ENCODE measurements around the gene VDR.

The VDR gene

DNA sequence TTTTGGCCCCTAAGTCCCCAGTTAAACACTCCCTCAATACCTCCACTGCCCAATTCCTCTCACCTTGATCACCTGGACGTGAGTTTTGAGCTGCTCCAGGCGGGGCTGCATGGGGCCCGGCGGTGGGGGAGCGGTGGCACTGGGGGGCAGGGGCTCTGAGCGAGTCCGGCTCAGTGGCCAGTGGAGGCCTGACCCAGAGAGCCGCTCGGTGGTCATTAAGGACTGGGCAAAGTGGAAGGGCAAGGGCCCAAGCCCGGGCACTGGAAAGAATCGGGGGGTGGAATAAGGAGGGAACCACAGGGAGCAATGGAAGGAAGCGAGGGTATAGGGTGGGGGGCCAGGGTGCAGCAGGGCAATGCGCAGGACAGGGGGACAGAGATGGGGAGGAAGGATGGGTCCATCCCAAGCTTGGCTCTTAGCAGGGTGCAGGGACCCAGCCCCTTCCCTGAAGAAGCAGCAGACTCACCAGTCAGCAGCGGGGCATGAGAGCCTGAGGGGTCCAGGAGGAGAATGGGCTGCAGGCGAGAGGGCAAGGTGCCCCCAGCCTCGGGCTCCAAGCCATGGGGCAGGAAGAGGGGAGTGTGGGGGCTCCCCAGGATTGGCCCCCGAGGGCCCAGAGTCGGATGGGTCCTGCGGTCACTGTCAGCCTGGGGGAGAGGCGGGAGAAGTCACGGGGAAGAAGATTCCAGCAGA is 109.5 kb downstream of the VDR start:
- DNase-seq (ENCODE audit: low spot score), result no peak

DNA sequence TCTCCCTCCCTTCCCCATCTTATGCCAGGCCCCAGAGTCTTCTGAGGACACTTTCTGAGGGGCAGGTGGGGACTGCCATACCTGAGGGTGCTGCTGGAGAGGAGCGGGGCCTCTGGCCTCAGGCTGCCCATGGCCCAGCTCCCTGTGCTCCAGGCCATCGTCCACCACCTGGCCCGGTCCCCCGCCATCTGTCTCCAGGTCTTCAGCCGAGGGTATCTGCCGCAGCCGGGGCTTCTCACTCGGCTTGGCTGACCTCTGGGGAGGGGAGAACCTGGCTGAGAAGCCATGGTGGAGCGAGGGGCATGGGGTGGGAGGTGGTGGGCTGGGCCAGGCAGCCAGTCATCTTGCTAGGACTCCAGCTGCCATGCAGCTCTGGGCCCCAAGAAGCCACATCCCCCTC is 110.1 kb downstream of the VDR start:
- DNase-seq (ENCODE audit: low spot score), result no peak

DNA sequence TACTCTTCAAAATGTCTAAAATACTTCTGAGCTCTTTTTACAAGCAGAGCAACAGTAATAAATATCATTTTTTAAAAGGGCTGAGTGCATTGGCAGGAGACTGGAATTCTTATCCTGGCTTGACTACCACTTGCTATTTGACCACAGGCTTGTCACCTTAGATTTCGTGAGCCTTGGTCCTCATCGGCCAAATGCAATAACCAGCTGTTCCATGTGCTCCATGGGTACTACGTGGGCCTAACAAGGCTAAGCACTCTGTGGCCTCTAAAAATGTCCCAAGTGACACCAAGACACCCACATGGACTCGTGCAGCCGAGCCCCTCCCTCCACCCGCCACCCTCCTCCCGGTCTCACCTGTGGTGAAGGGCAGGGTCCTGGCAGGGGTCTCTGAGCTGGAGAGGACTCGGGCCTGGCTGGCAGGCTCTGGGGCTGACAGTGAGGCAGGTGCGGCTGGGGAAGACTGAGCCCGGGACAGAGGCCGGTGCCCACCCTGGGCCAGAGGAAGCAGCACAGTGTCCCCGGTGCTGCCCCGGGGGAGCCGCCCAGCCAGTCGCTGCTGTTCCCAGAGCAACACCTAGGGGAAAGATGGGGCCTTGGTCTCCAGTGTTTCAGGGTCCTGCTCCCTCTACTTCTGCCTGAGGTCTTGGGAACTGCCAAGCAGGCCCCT is 111.6 kb downstream of the VDR start:
- no peak for DNase-seq (ENCODE audit: low spot score)

DNA sequence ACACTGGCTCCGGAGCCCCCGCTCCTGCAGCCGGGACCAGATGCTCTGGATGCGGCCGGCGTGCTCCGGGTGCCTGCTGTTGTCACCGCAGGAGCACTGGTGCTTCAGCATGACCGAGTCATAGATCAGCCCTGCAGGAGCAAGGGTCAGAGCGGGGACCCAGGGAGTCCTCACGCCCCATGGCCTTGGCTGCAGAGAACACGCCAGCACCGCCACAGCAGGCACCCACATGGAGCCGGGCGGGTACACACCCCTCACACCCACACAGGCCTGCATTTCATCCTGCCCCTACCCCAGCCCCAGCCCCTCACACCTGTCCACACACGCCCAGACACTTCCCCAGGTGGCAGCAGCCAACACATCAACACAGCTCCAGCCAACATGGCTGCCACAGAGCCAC is 112.9 kb downstream of the VDR start:
- no peak for DNase-seq (ENCODE audit: low spot score)
